Endothelial cell of umbilical vein (primary cell): ENCODE results near the gene NALCN. TPM values are rescaled to one million over a fixed set of nuclear protein-coding genes. Genes with fewer than 3 reads are reported as not detected.
A peak's percentile ranks its signal among the peaks of the same experiment; 100 is the strongest.

Experiments
- BruUV-seq: library from RNA; stranded (reverse); fragments of 400-500 nt; replicated peaks from 2 replicates; lab custom pipeline; 2021; lab: Mats Ljungman, UMichigan
- CTCF ChIA-PET: fragments of 300-600, 350-600 bp; sonication (Branson Sonifier 250); formaldehyde crosslinking; loops from one replicate; lab custom pipeline; 2021; ENCODE audit warnings: antibody characterized with exemption, inconsistent platforms; lab: Charles Lee
- POLR2A ChIA-PET: fragments of 300-600, 350-600 bp; sonication (Branson Sonifier 250); formaldehyde crosslinking; loops from one replicate; lab custom pipeline; 2021; ENCODE audit warnings: antibody characterized with exemption, inconsistent platforms; lab: Charles Lee
- DNase-seq: peaks from one replicate; pipeline ENCODE4 v3.0.0-alpha.2; 2011; ENCODE audit warnings: low read depth, low spot score
- FAIRE-seq: peaks from 2 replicates; lab custom pipeline; 2011; peaks lifted over from hg19 to GRCh38; lab: Jason Lieb, UNC
- H2AFZ ChIP-seq: 2 replicates; pipeline ENCODE4 v1.6.0; 2012; ENCODE audit warnings: low read depth, low read length, control low read depth, inconsistent platforms
- H3K27ac ChIP-seq: 2 replicates; pipeline ENCODE4 v1.5.1; 2011; ENCODE audit warnings: low read depth, mild to moderate bottlenecking, control low read depth, low read length, moderate library complexity; ENCODE audit not compliant: insufficient read depth
- H3K27me3 ChIP-seq, 2 experiments: 2 replicates each; pipeline versions ENCODE4 v1.6.0 to v1.6.1; 2011; ENCODE audit warnings: low read length in 2 of 2, mixed read lengths in 1 of 2; ENCODE audit not compliant: control insufficient read depth in 2 of 2, insufficient read depth in 2 of 2
- H3K36me3 ChIP-seq, 2 experiments: 2 replicates in 1 of 2; 3 replicates in 1 of 2; pipeline ENCODE4 v1.5.1; 2011; ENCODE audit warnings: low read length in 2 of 2, mild to moderate bottlenecking in 1 of 2, moderate library complexity in 1 of 2; ENCODE audit not compliant: control insufficient read depth in 2 of 2, insufficient read depth in 2 of 2; ENCODE audit errors: extremely low read depth in 1 of 2
- H3K4me1 ChIP-seq: 3 replicates; pipeline ENCODE4 v1.5.1; 2011; ENCODE audit warnings: mild to moderate bottlenecking, low read length; ENCODE audit not compliant: control insufficient read depth, insufficient read depth; ENCODE audit errors: extremely low read depth
- H3K4me2 ChIP-seq: 2 replicates; pipeline ENCODE4 v1.6.1; 2011; ENCODE audit warnings: low read length, control low read depth, mixed read lengths; ENCODE audit not compliant: insufficient read depth
- H3K4me3 ChIP-seq, 3 experiments: fragments of 200-600 bp in 1 of 3; sonication (generic), shearing (Covaris generic) in 1 of 3; replicated peaks in 1 of 3; 2 replicates each; pipeline ENCODE4 v1.5.1; 2011 to 2016; ENCODE audit warnings: control low read depth in 3 of 3, low read length in 3 of 3, mild to moderate bottlenecking in 2 of 3, inconsistent platforms in 1 of 3, low read depth in 1 of 3, moderate library complexity in 1 of 3; ENCODE audit not compliant: insufficient read depth in 1 of 3
- H3K79me2 ChIP-seq: 2 replicates; pipeline ENCODE4 v1.6.0; 2012; ENCODE audit warnings: low read length, inconsistent platforms; ENCODE audit not compliant: control insufficient read depth, insufficient read depth
- H3K9ac ChIP-seq: replicated peaks from 2 replicates; pipeline ENCODE3; 2011; ENCODE audit warnings: low read length, control low read depth; ENCODE audit not compliant: insufficient read depth; ENCODE audit errors: extremely low read depth
- H3K9me1 ChIP-seq: replicated peaks from 3 replicates; pipeline ENCODE4 v1.6.0; 2011; ENCODE audit warnings: mild to moderate bottlenecking, low read length; ENCODE audit not compliant: control insufficient read depth, insufficient read depth; ENCODE audit errors: extremely low read depth
- H3K9me3 ChIP-seq: replicated peaks from 2 replicates; pipeline ENCODE4 v1.5.1; 2012; ENCODE audit warnings: low read length, inconsistent platforms; ENCODE audit not compliant: control insufficient read depth, insufficient read depth
- H4K20me1 ChIP-seq: replicated peaks from 2 replicates; pipeline ENCODE3; 2011; ENCODE audit warnings: mild to moderate bottlenecking, low read length; ENCODE audit not compliant: control insufficient read depth, insufficient read depth; ENCODE audit errors: extremely low read depth
- CTCF ChIP-seq, 2 donors: IDR thresholded peaks; 1 replicate in 1 of 2; 2 replicates in 1 of 2; pipeline ENCODE4 v1.5.1; 2011; ENCODE audit warnings: low read length in 2 of 2, mild to moderate bottlenecking in 2 of 2, moderate library complexity in 2 of 2, control low read depth in 1 of 2, inconsistent platforms in 1 of 2, low read depth in 1 of 2; ENCODE audit not compliant: insufficient read depth in 1 of 2; ENCODE audit errors: extremely low read depth in 1 of 2
- EZH2 ChIP-seq: IDR thresholded peaks from 2 replicates; pipeline ENCODE4 v1.6.1; 2012; ENCODE audit warnings: borderline replicate concordance, low read depth, mild to moderate bottlenecking, moderate library complexity, low read length, inconsistent platforms; ENCODE audit not compliant: severe bottlenecking
- FOS ChIP-seq: IDR thresholded peaks from 2 replicates; pipeline ENCODE4 v1.6.1; 2011; ENCODE audit warnings: mild to moderate bottlenecking, low read length, moderate library complexity, borderline replicate concordance; ENCODE audit not compliant: insufficient read depth
- GATA2 ChIP-seq: IDR thresholded peaks from 2 replicates; pipeline ENCODE4 v1.7.0; 2011; ENCODE audit warnings: low read depth, mild to moderate bottlenecking, moderate library complexity, mixed read lengths, low read length; ENCODE audit not compliant: insufficient read length, insufficient read depth
- JUN ChIP-seq: IDR thresholded peaks from 2 replicates; pipeline ENCODE4 v1.6.1; 2011; ENCODE audit warnings: borderline replicate concordance, low read depth; ENCODE audit not compliant: insufficient read length, insufficient read depth
- MAX ChIP-seq: IDR thresholded peaks from 2 replicates; pipeline ENCODE4 v1.6.1; 2011; ENCODE audit not compliant: insufficient read depth, insufficient read length
- MYC ChIP-seq: IDR thresholded peaks from one replicate; pipeline ENCODE4 v1.6.1; 2011; ENCODE audit warnings: mild to moderate bottlenecking, low read depth, low read length
- POLR2A ChIP-seq: IDR thresholded peaks from 2 replicates; pipeline ENCODE4 v1.6.1; 2012; ENCODE audit warnings: low read depth, mild to moderate bottlenecking, control low read depth, low read length
- POLR2AphosphoS5 ChIP-seq: IDR thresholded peaks from 2 replicates; pipeline ENCODE4 v1.6.1; 2012; ENCODE audit warnings: low read depth, mild to moderate bottlenecking, control low read depth, low read length, moderate library complexity; ENCODE audit not compliant: insufficient read depth
- dilution Hi-C: fragments of 300-500 bp; cut with MboI; formaldehyde crosslinking; loops from one replicate; pipeline ENCODE4 v1.15.0; 2019; ENCODE audit warnings: low sequenced_read_pairs; ENCODE audit not compliant: extremely low pct_ligation_motif_present
- intact Hi-C: fragments of 100-400 bp; cut with micrococcal nuclease; formaldehyde crosslinking; loops from one replicate; pipeline ENCODE4 v1.10.0; 2022
- polyA plus RNA-seq, 4 experiments: library from polyadenylated mRNA; depleted of rRNA in 3 of 4; stranded (reverse) in 3 of 4; unstranded in 1 of 4; fragments of >200 nt; gene quantifications; 2 replicates each; pipeline versions ENCODE4 v1.2.1 to v1.2.3, GENCODE V29; 2011 to 2012; ENCODE audit warnings: missing spikeins in 1 of 4
- total RNA-seq: library from RNA; stranded (reverse); gene quantifications from 2 replicates; pipeline ENCODE4 v1.2.3, GENCODE V29; 2021

NALCN gene
- total and polyA plus RNA-seq, 2 donors (not counting 3 experiments of a cell fraction or from before 2014, with no cell fraction given), result 3.3 to 4.4 TPM

- ChIA-PET CTCF (interaction anchor here (0.9 to 1.0 kb wide), 3 partner anchors 52 to 253 kb away, joined by 3 read pairs; no protein-coding TSS in a partner anchor), POLR2A (no interaction called here)
- intact Hi-C loops, result loop anchor here (5.0 kb wide), 1 partner anchor 1036 kb away; no protein-coding TSS in a partner anchor
- Histone ChIP-seq H3K4me3 (no peak overlapping the region), H3K79me2 (no peaks in the 10 kb centered on the region), H3K27ac (no peak overlapping the region), H3K9me3 (no peaks in the 10 kb centered on the region), H3K4me1 (peaks cover 15% of the 10 kb centered on the region), H2AFZ (no peak overlapping the region), H4K20me1 (no peaks in the 10 kb centered on the region), H3K9ac (no peak overlapping the region), H3K9me1 (no peaks in the 10 kb centered on the region), H3K4me2 (peak overlapping the region; percentile 3), H3K36me3 (no peaks in the 10 kb centered on the region), H3K27me3 (no peaks in the 10 kb centered on the region)
- DNase-seq, result no peak
- BruUV-seq, result no TSS peak
- TF ChIP-seq FOS (no peak), MYC (no peak), MAX (no peak), JUN (no peak), EZH2 (no peak), GATA2 (no peak), POLR2A (no peak), CTCF (IDR thresholded peaks at IDR 0.05; ENCODE audit: extremely low read depth in 1 of 2, insufficient read depth in 1 of 2, low read depth in 1 of 2, low read length in 2 of 2) (no peak), POLR2AphosphoS5 (no peak)
- no peak for FAIRE-seq
- dilution Hi-C loops, result no loop called here
Observed at GRCh38 chr13:101398191-101398590, 18.1 kb downstream of the NALCN start.
